CD4-positive, alpha-beta T cell treated with Interleukin-17A for 4 hours (primary cell): ENCODE measurements around the gene TOMM6.

Experiments used
- DNase-seq: peaks from one replicate; pipeline ENCODE4 v3.0.0-alpha.2; 2020; ENCODE audit warnings: mixed read lengths

The TOMM6 gene

GRCh38 chr6:41824571-41825569 lies 37.4 kb downstream of the TOMM6 start:
- no peak for DNase-seq

GRCh38 chr6:41826343-41827022 lies 39.0 kb downstream of the TOMM6 start:
- DNase-seq, result no peak

GRCh38 chr6:41832263-41832662 lies 44.8 kb downstream of the TOMM6 start:
- no peak for DNase-seq

- DNase-seq, result no peak
Measured at GRCh38 chr6:41836022-41836659, 48.6 kb downstream of the TOMM6 start.

- DNase-seq, result no peak
Measured at GRCh38 chr6:41836660-41837052, 49.2 kb downstream of the TOMM6 start.
